H1 (cell line): ENCODE measurements around the gene SNED1. TPM values are rescaled to one million over a fixed set of nuclear protein-coding genes. Genes with fewer than 3 reads are reported as not detected.

Experiments
- ATF2 ChIP-seq: IDR thresholded peaks from 2 replicates; pipeline ENCODE4 v1.6.1; 2012; ENCODE audit warnings: low read length, inconsistent platforms
- CBX8 ChIP-seq: fragments of 300-800, 300-1000 bp; sonication (generic); IDR thresholded peaks from 2 replicates; pipeline ENCODE4 v1.7.1; 2016; ENCODE audit warnings: low read depth, low read length, borderline replicate concordance
- NRF1 ChIP-seq: IDR thresholded peaks from 2 replicates; pipeline ENCODE4 v1.6.1; 2011; ENCODE audit warnings: mild to moderate bottlenecking, low read depth, low read length, improper control_type of control experiment
- POU5F1 ChIP-seq: IDR thresholded peaks from 2 replicates; pipeline ENCODE4 v1.6.1; 2011; ENCODE audit warnings: low read depth, mild to moderate bottlenecking, low read length, moderate library complexity
- TAF1 ChIP-seq: IDR thresholded peaks from 2 replicates; pipeline ENCODE4 v1.6.1; 2011; ENCODE audit warnings: mild to moderate bottlenecking, low read depth, low read length
- USF2 ChIP-seq: IDR thresholded peaks from 2 replicates; pipeline ENCODE4 v1.6.1; 2011; ENCODE audit warnings: low read length, improper control_type of control experiment
- polyA plus RNA-seq, 7 experiments: library from polyadenylated mRNA; depleted of rRNA in 3 of 7; stranded (reverse) in 5 of 7; unstranded in 2 of 7; fragments of >200 nt in 5 of 7; fragments of 200-250 nt in 2 of 7; gene quantifications; 1 replicate in 5 of 7; 2 replicates in 1 of 7; 4 replicates in 1 of 7; pipeline versions ENCODE4 v1.2.1 to v1.2.3, GENCODE V29; 2011 to 2013; ENCODE audit warnings: missing spikeins in 2 of 7, mixed read lengths in 2 of 7
- total RNA-seq: library from RNA; stranded (reverse); fragmentation: NEBNext Ultra II Directional; extraction: Animal tissue kit (Norgen Biotek cat#: 25700); gene quantifications from 2 replicates; pipeline ENCODE4 v1.2.1, GENCODE V29; 2021

The SNED1 gene
- total and polyA plus RNA-seq, 2 of the 8 experiments (the other 6 are each of a cell fraction or from before 2014, with no cell fraction given): 1.9 TPM

GRCh38 chr2:240994171-240994896 is 4.1 kb upstream of the SNED1 start (continued):
- no peak for TF ChIP-seq ATF2
- TF ChIP-seq CBX8: no peak
- no peak for TF ChIP-seq USF2
- TF ChIP-seq TAF1: no peak
- TF ChIP-seq NRF1: no peak
- TF ChIP-seq POU5F1: no peak
